NCI-H2081 treated with DMSO at 0.1 percent for 48 hours (cell line): ENCODE results near the gene RAP2C.

Experiments
- DNase-seq: peaks from one replicate; lab custom pipeline; 2025; lab: John Stamatoyannopoulos, UW

The RAP2C gene

DNA sequence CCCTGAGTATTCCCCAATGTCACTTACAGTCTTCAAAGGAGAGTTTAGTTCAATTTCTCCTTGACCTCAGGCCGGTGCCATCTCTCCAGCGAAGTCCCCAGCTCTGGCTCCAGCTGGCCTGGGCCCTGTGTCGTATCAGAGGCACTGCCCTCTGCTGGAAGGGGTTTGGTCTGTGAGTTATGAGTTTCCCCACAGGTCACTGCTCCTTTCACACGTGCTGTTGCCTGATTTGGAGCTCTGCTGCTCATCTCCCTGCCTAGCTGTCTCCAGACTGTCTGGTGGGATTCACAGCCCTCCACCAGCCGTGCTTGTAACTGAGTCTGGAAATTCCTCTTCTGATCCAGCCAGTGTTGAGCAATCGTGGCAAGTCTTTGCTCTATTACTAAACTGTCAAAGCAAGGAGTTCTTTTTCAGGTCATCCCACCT lies at the start of gene RAP2C:
Gene RAP2C, minus strand, starts transcription at position 105 of the 426 bp plus-strand sequence. CDS start 2,179 bp downstream, outside the sequence.
- no peak for DNase-seq

DNA sequence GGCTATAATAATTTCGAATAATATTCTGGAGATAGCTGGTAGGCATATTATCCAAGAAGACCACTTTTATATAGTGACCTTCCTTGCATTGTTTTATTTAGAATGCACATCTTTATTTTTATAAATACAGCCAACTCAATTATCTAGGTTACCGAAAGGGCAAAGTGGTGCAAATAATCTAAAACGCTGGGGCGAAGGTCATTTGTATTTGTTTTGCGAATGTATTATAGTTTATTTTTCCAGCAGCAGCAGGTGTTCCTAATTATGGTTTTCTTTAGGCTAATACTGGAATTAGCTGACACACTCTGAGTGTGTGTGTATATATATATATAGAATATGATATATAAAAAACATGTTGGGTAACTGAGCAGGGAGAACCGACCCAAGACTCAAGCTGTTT lies 48.1 kb upstream of the RAP2C start:
- no peak for DNase-seq

DNA sequence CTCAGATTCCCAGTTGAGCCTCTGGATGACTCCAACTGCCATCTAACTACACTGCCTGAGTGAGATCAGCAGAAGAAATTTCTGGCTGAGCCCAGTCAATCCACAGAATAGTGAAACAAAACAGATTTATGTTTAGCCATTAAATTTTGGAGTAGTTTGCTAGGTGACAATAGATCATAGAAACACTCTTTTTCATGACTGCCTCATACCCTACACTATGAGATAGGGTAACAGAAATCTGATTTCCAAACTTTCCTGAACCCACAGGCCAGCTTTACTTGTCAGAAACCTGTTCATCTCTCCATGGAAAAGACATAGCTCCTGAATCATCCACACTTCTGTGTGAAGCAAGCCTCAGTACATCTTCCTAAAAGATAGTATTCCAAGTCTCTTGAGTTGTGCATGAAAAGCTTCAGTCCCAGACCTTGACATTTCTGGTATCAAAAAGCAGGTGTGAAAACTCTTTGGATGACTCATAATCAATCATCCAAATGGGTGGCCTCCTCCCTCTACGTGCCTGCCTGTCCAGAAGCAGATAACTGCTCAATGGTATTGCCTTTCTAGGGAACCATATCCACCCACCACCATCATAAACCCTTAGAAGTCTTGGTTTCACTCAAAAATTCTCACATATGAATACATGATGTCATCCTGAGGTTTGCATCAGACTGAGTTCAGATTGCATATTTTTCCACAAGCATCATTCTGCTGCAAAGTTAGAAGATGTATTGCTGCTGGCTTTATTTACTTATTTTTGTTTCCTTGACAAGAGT lies 47.5 kb upstream of the RAP2C start:
- no peak for DNase-seq

DNA sequence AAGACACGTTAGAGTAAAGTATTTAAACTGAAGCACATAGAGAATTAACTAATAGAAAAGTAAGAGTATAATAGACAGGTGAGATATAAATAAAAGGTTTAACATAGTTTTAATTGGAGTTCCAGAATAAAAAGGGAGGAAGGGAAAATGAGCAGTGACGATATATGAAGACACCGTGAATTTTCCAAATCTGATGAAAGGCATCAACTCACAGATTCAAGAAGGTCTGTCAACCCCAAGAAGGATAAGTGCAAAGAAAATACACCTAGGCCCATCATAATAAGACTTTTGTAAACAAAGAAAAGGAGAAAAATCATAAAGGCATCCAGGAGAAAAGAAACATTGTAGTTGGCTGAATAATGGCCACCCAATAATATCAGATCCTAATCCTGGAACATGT lies 43.9 kb upstream of the RAP2C start:
- DNase-seq = no peak

DNA sequence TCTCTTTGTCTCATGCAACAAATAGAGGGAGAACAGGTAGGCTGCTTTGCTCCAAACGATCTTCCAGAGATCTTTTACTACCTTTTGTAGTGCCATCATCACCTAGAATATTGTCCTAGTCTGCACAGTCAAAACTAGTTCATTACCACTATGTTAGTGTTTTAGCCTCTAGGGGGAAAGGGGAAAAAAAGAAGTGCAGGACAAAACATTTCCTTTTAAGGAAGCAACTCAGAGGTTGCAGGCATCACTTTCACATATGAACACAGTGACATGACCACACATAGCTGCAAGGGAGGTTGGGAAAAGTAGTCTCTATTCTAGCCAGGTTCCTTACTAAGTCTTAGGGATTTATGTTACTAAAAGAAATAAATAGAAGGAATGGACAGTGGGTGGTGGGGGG lies 39.3 kb upstream of the RAP2C start:
- no peak for DNase-seq

DNA sequence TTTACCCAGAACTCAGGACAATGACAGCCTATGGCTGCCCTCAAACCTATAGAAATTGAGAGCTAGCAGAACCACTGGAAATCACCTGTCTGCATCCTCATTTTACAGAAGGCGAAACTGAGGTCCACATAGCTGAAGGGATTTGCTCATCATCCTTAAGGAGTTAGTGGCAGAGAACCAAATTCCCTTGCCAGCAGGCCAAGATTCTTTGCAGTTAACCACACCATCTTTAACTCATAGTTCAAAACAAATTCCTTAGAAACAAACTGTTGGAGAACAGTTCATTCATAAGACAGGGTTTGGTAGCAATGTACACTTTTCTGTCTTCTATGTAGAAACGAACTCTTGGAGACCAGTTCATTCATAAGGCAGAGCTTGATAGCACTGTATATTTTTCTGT lies 37.9 kb upstream of the RAP2C start:
- DNase-seq = no peak

DNA sequence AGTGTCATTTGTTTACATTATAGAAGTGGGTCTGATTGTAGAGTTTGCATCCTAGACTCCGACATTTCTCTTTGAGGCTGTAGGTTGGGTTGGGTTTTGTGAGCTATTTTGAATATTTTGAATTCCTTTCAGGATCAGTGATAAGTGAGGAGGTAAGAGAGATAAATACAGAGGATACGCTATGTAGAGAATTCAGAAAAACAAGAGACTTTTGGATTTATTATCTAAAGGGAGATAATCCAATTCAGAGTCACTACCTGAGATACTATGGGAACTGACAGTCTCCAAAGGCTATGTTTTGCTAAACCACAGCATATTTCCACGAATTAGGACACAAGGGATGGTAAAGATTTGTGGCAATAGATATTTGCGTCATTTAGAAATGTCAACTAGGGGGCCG lies 16.9 kb upstream of the RAP2C start:
- DNase-seq = no peak

DNA sequence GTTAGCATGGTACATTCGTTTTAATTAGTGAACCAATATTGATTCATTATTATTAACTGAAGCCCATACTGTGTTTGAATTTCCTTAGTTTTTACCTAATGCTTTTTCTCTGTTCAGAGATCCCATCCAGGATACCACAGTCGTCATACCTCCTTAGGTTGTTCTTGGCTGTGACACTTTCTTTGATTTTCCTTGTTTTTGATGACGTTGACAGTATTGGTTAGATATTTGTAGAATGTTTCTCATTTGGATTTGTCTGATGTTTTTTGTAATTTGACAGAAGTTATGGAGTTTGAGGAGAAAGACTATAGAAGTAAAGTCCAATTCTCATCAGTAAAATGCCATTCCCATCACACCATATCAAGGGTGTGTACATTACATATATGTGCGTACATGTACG lies 16.2 kb upstream of the RAP2C start:
- DNase-seq = no peak

DNA sequence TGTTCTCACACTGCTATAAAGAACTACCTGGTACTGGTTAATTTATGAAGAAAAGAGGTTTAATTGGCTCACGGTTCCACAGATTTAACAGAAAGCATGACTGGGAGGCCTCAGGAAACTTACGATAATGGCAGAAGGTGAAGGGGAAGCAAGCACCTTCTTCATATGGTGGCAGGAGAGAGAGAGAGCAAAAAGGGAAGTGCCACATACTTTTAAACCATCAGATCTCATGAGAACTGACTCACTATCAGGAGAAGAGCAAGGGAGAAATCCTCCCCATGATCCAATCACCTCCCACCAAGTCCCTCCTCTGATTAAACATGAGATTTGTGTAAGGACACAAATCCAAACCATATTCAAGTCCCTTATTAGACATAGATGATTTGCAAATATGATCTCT lies 12.3 kb upstream of the RAP2C start:
- DNase-seq = no peak

DNA sequence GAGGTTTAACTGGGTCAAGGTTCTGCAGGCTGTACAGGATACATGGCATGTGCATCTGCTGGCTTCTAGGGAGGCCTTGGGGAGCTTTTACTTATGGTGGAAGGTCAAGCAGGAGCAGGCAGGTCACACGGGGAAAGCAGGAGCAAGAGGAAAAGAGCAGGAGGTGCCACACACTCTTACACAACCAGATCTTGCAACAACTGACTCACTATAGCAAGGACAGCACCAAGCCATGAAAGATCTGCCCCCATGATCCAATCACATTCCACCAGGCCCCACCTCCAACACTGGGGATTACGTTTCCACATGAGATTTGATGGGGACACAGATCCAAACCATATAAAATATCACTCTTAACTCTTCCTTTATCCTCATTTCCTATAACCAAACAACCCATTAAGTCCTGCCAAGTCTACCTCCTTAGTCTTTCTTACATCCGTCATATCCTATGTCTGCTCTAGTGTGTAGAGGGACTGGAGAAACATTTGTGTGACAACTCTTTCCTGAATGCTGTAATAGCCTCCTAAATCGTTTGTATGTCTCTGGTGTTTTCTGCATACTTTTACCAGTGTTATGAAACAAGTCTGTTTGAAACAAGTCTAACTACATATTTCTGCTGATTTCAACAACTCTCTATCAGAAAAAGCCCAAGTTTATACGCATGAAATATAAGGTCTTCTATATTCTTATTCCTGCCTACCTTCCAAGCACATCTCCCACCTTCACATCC lies 8.3 kb upstream of the RAP2C start:
- DNase-seq = no peak

DNA sequence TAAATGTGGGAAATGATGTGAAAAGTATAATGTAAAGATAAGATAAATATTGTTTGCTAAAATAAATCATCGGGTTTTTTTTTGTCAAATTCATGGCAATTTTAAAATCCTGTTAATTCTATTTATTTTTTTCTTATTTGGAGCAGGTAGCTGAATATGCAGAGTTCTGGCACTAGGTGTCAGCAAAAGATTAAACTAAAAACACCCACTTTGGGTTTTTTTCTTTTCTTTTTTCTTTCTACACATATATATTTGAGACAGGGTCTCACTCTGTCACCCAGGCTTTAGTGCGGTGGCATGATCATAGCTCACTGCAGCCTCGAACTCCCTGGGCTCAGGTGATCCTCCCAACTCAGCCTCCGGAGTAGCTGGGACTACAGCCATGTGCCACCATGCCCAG lies 6.9 kb upstream of the RAP2C start:
- DNase-seq = no peak

DNA sequence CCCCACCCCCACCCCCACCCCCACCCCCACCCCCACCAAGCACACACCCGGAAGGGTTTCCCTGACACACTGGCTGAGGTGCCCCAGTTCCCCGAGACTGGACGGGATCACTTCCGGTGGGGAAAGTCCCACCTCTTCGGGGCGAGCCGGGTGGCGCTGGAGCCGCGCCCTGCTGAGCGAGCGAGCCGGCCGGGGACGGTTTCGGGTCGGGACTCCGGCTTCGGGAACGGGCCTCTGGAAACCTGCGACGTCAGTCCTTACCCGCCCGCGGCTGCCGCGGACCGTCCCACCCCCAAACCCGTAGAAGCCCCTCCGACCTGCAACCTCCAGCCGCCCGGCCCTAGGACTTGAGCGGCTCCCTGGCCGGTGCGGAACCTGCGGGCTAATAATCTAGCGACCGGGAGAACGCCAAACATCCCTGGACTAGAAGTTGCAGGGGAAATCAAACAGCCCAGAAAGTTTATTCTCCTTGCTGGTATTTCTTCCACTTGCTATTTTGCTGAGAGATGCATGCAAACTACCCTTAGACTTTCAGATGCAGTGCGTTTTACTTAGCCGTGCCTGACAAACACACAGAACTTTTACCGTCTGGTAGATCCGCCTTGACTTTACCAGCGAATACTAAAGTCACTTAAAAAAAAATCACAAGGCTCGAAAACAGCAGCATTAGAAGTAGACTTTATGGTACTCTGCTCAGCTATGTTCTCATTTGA lies 991 bp downstream of the RAP2C start:
- no peak for DNase-seq

DNA sequence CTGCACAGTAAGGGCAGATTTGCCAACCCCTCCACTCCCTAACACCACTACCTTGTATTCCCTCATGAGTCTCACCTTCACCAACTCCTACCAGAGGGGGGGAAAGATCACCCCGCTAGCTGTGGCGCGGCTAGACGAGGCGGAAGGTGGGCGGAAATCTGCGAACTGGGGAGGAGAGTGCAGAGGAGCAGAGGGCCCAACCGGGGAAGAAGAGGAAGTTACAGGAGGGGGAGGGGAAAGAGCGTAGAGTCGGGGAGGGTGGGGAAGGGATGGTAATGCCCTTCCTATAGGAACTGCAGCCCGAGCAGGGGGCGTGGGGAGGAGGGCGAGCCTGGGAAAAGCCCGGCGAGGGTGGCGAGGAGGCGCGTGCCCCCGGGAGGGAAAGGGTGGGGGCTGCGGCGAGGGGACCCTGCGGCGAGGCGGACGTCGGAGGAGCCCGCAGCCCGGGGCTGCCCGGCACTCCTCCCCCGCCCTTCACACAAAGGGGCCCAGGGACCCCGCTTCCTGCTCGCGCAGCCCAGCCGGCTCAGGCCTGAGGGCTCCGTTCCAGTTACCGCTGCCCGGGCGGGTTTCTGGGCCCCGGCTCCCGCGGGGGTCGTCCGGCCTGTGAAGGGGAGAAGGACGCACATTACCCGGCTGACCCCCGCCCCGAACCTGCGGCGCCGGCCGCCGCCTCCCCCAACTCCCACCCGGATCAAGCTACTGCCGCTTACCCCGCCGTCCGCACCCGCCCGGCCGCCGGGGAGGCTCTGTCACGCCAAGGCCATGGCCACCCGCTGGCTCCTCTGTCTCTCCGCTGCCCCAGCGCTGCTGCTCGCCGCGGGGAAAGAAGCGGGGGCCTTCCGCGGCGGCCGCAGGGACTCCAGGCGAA lies 1.8 kb downstream of the RAP2C start:
- no peak for DNase-seq

DNA sequence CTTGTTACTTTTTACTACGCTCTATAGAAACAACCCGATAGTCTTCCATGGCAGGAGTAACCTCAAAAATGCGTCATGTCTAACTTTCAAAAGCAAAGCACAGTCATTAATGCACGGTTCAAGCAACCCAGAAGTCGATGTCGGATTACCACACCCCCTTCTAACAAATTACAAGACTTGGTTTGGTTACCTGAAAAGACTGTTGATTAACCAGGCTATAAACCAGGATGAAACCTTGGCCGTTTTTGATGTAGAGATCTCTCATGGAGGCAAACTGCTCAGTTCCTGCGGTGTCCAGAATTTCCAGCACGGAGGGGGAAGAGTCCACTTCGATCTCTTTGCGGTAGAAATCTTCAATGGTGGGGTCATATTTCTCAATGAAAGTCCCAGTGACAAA lies 2.4 kb downstream of the RAP2C start:
- DNase-seq = no peak

DNA sequence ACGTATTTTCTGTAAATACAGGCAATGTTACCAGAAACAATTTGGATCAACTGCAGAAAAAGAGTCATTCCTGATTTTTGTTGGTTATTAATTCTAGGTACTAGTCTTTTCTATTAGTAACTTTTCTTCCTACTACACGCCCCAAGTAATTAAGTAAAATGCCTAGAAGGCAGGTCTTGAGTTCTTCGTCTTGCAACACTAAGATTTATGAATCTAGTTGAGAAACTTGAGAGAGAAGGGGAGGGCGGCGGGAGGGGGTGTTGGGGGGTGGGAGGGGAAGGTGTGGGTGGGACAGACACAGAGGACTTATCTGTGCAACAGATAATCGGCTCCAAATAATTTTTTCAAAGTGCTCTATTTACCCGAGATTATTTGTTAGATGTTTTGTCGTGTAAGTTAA lies 3.0 kb downstream of the RAP2C start:
- DNase-seq = no peak

DNA sequence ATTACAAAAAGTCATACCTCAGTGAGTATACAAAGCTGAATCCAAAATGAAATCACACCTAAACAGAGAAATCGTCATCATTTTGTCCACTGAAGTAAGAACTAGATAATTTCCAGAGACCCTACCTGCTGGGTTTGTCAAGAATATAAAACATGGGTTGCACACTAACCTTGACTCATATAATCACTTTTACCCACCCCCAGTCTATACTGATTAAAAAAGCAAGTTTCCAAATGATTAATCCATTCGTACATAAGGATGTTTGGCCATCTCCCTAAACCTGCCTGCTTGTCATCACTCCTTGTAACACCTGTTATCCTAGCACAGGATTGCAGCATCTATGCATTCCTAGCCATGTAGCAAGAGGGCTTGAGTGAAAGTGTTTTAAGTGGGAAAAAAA lies 4.7 kb downstream of the RAP2C start:
- no peak for DNase-seq

DNA sequence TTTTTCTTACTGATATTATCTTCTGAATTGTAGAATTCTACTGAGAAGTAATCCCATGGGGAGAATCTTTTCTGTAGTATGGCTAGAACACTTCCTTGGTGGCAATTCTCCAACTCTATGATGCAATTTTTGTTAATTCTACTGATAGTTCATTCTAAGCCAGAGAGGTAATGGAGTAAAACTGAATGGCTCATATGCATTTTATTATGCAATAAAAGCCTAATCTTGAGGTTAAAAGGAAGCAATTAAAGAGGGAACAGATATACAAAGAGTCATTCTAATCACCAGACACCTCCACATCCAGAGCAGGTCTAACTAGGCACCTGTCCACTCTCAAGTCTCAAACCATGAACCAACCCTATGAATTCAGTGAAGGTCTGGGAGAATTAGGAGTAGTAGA lies 9.7 kb downstream of the RAP2C start:
- DNase-seq = no peak

DNA sequence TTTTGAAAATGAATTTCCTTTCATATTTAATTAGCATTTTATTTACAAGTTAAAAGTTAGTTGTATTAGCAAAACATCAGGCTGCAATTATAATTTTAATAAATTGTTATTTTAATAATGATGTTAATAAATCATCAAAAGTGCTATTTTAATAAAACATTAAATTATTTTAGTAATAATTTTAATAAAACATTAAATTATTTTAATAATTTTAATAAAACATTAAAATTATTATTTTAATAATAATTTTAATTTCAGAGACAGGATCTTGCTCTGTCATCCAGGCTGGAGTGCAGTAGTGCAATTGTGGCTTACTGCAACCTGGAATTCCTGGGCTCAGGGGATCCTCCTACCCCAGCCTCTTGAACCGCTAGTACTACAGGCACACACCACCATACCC lies 10.8 kb downstream of the RAP2C start:
- no peak for DNase-seq

DNA sequence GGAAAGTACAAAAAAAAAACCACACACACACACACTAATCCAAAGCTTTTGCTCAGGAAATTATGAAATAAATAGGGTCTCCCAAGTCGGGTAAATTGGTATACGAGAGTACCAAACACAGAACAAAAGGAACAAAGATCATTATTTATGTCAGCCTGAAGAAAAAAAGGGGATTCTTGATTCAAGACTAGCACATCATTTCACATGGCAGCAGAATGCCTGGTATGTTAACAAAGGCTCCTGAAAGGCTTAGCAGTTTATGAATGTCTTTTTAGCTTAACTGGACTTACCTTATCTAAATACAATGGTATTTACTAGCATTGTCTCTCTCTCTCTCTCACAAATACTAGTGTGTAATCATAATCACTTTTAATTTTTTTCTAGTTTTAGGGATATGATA lies 11.3 kb downstream of the RAP2C start:
- DNase-seq = no peak

DNA sequence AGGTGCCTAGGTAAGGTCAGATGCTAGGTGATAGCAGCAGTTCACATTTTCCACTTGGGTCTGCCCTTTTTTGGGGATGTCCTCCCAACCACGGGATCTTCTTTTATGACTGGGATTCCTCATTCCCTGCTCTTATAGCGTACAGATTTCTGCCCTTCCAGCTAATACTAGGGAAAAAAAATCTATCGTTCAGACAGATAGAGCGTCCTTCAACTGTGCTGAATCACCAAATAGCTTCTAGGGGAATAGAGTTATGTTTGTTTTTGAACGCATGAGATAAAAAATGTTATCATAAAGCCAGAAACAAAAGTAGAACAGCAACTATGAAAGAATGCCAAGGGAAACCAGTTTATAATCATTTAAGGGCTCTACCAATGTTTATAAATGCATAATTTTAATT lies 13.0 kb downstream of the RAP2C start:
- no peak for DNase-seq

DNA sequence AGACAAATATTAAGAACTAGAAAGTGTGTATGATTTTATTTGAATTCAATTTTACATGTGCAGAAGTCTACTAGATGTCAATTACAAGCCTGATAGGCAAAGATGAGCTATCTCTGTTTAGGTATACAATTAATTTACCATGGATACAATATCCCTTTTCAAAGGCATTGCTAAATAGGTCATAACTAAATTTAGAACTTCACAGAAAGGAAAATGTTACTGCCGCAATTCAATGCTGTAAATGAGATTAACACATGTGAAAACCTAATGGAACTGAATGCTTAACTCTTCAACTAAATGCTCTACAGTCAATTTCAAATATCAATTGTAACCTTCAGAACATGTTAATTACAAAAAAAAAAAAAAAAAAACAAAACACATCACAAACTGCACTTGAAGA lies 14.6 kb downstream of the RAP2C start:
- no peak for DNase-seq

DNA sequence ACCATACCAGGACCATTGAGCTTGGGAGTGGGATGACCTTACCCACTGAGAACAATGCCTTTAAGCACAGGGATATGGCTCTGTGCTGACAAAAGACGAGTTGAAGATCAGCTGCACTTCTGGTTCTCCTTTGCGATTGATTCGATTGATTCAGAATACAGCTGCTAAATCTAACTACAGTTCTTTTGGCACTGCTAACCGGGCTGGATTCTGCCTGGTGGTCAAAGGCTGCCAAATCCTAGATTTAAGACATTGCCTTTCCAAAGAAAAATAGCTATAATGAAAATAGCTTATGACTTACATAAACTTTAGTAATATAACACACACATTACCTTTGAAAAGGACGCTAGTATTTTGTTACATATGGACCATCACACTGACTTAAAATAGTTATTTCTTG lies 18.3 kb downstream of the RAP2C start:
- no peak for DNase-seq
